A549 (cell line): ENCODE data around the gene RGPD8. TPM values are rescaled to one million over a fixed set of nuclear protein-coding genes. Genes with fewer than 3 reads are reported as not detected.
"Not testable (repeated sequence)": the region's sequence is repeated elsewhere in the genome, so short reads cannot be mapped to it uniquely, and the experiment has no call there.

Experiments
- ATAC-seq, 2 experiments: fragments of 200-7000 bp in 1 of 2; fragments of >200 bp in 1 of 2; cut with Nextera tagmentation in 1 of 2; cut with Tn5 transposase in 1 of 2; 3 replicates each; pipeline versions ENCODE4 v1.8.0 to v1.9.1; 2018 to 2020; ENCODE audit warnings: mild to moderate bottlenecking in 1 of 2, moderate library complexity in 1 of 2
- CTCF ChIA-PET: fragments of 300-600 bp; sonication (Branson Sonifier 250); formaldehyde crosslinking; extraction: SDS; loops from one replicate; lab custom pipeline; 2021; ENCODE audit warnings: antibody characterized with exemption, inconsistent platforms; lab: Yijun Ruan, JAX
- POLR2A ChIA-PET: fragments of 350-600 bp; formaldehyde crosslinking; extraction: SDS; loops from one replicate; lab custom pipeline; 2021; ENCODE audit warnings: antibody characterized with exemption, inconsistent platforms; lab: Yijun Ruan, JAX
- DNase-seq, 2 experiments: peaks; one replicate each; pipeline versions ENCODE4 v3.0.0 to v3.0.0-alpha.2; 2011 to 2016; ENCODE audit warnings: low read depth in 1 of 2, low spot score in 1 of 2
- FAIRE-seq: peaks from 2 replicates; lab custom pipeline; 2011; peaks lifted over from hg19 to GRCh38; lab: Jason Lieb, UNC
- H3K27ac ChIP-seq, 2 experiments: fragments of >200 bp; sonication (Bioruptor Twin); formaldehyde crosslinking; 3 replicates each; pipeline ENCODE4 v1.5.1; 2016 to 2017
- H3K4me1 ChIP-seq: fragments of >200 bp; sonication (Bioruptor Twin); formaldehyde crosslinking; 3 replicates; pipeline ENCODE4 v1.6.1; 2016
- H3K4me2 ChIP-seq: fragments of >200 bp; sonication (Bioruptor Twin); formaldehyde crosslinking; 3 replicates; pipeline ENCODE4 v1.6.1; 2016
- H3K4me3 ChIP-seq: fragments of >200 bp; sonication (Bioruptor Twin); formaldehyde crosslinking; 3 replicates; pipeline ENCODE4 v1.5.1; 2016
- H3K9me3 ChIP-seq: fragments of >200 bp; sonication (Bioruptor Twin); formaldehyde crosslinking; 3 replicates; pipeline ENCODE4 v1.6.1; 2016
- CBX8 ChIP-seq: fragments of 200-600 bp; sonication (generic); IDR thresholded peaks from 2 replicates; pipeline ENCODE4 v1.6.1; 2016
- HDAC2 ChIP-seq: fragments of 200-600 bp; sonication (generic); IDR thresholded peaks from 2 replicates; pipeline ENCODE4 v1.6.1; 2016
- JUN ChIP-seq, 2 experiments: fragments of >200 bp; sonication (Bioruptor Twin); formaldehyde crosslinking; IDR thresholded peaks; 2 replicates in 1 of 2; 3 replicates in 1 of 2; pipeline ENCODE4 v1.6.1; 2016 to 2017
- NFE2L2 ChIP-seq: fragments of 150-350 bp; conservative IDR thresholded peaks from 2 replicates; pipeline ENCODE4 v1.6.1; 2014; ENCODE audit warnings: low read length
- NPAS2 ChIP-seq: fragments of 250-450 bp; sonication (Bioruptor Pico); IDR thresholded peaks from 2 replicates; pipeline ENCODE4 v1.8.0; 2022; ENCODE audit warnings: mild to moderate bottlenecking, moderate library complexity, borderline replicate concordance
- POLR2A ChIP-seq: IDR thresholded peaks from 2 replicates; pipeline ENCODE4 v1.6.1; 2012; ENCODE audit warnings: mild to moderate bottlenecking, low read length
- RAD21 ChIP-seq, 2 experiments: fragments of >200 bp in 1 of 2; sonication (Bioruptor Twin) in 1 of 2; formaldehyde crosslinking in 1 of 2; IDR thresholded peaks in 1 of 2; conservative IDR thresholded peaks in 1 of 2; 2 replicates in 1 of 2; 3 replicates in 1 of 2; pipeline ENCODE4 v1.6.1; 2012 to 2018; ENCODE audit warnings: inconsistent platforms in 1 of 2
- RNF2 ChIP-seq: fragments of 200-600 bp; sonication (generic); IDR thresholded peaks from 2 replicates; pipeline ENCODE4 v1.6.1; 2016; ENCODE audit warnings: low read depth, mild to moderate bottlenecking, antibody characterized with exemption, moderate library complexity, borderline replicate concordance
- TFCP2L1 ChIP-seq: fragments of 250-450 bp; sonication (Bioruptor Pico); IDR thresholded peaks from 2 replicates; pipeline ENCODE4 v1.5.0; 2021; ENCODE audit warnings: mild to moderate bottlenecking
- ZSCAN20 ChIP-seq: fragments of 250-450 bp; sonication (Bioruptor Pico); IDR thresholded peaks from 2 replicates; pipeline ENCODE4 v1.8.0; 2022; ENCODE audit warnings: mild to moderate bottlenecking, moderate library complexity
- WGBS: methylation state at CpG from one replicate; pipeline ENCODE4 v1.1.6; 2017; ENCODE audit errors: missing lambda C conversion rate; 5-methylcytosine and 5-hydroxymethylcytosine counted together
- polyA plus RNA-seq, 4 experiments: library from polyadenylated mRNA; depleted of rRNA in 3 of 4; stranded (reverse); fragments of >200 nt; fragmentation: RNase III in 1 of 4; extraction: RNeasy Plus Mini Kit Qiagen cat#74134 plus additional on column Dnase treatment in 1 of 4; gene quantifications; 2 replicates in 3 of 4; 3 replicates in 1 of 4; pipeline ENCODE4 v1.2.3, GENCODE V29; 2011 to 2017
- TF ChIP-seq, protein P1 (sequence below): fragments of 200-600 bp; sonication (generic); IDR thresholded peaks from 2 replicates; pipeline ENCODE4 v1.6.1; 2016; ENCODE audit warnings: antibody characterized with exemption, mild to moderate bottlenecking, moderate library complexity
- TF ChIP-seq, protein P2 (sequence below): IDR thresholded peaks from 2 replicates; pipeline ENCODE4 v1.6.1; 2012
- TF ChIP-seq, protein P3 (sequence below): fragments of 150-350 bp; IDR thresholded peaks from 2 replicates; pipeline ENCODE4 v1.6.1; 2014; ENCODE audit warnings: low read depth, mild to moderate bottlenecking, low read length

Gene RGPD8
- polyA plus RNA-seq, 2 of the 4 experiments (the other 2 are of a cell fraction), result 2.7 to 7.6 TPM

DNA sequence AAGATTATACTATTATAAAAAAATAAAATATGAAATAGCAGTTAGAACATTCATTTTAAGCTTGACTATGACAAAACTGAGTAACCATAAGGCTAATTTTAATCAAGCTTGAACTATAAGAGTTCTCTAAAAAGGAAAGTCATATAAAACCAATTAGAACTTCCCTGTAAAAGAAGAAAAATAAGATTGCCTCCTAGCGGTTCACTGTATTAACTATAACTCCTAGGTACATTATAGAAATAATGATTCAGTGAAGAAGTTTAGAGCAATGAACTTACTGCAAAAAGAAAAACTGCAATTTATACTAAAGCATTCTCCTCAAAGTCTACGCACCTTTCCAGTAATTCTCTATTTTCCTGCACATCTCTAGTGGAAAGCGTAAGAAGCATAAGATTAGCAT, 16.6 kb downstream of the RGPD8 start:
- H3K4me2 ChIP-seq, ATAC-seq, H3K4me1 ChIP-seq, FAIRE-seq, CTCF ChIA-PET, H3K9me3 ChIP-seq, DNase-seq, H3K27ac ChIP-seq, POLR2A ChIA-PET, H3K4me3 ChIP-seq: not testable (repeated sequence)
- peak in 1 of 2 experiments; percentile 24; a peak in 1 of 5 replicates for TF ChIP-seq RAD21 (conservative IDR thresholded peaks at IDR 0.05 in 1 of 2, IDR thresholded peaks at IDR 0.05 in 1 of 2)
- WGBS, result 61% methylated on average over 3 of the region's 3 CpGs

DNA sequence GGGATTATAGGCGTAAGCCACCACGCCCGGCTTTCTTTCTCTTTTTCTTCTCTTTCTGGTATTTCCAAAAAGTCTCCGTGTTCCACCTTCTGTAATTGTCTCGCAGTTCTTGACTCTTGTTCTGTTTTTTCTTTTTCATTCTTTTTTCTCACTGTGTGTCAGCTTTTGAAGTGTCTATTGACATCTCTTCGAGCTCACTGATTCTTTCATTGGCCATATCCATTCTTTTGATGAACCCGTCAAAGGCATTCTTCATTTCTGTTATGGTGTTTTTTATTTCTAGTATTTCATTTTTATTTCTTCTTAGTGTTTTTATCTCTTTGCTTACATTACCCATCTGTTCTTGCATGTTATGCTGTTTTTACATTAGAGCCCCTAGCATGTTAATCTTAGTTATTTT, 73.4 kb downstream of the RGPD8 start:
- H3K27ac ChIP-seq, ATAC-seq, H3K4me3 ChIP-seq, POLR2A ChIA-PET, H3K4me1 ChIP-seq, H3K4me2 ChIP-seq, DNase-seq, FAIRE-seq: not testable (repeated sequence)
- CTCF ChIA-PET, result interaction anchor here (0.7 kb wide), 1 partner anchor 239 kb away, joined by 3 read pairs; no protein-coding TSS in a partner anchor
- peaks cover 12% of the 10 kb centered on the region; the same call in 1 of the 3 replicates for H3K9me3 ChIP-seq
- 78% methylated on average over 7 of the region's 7 CpGs for WGBS

DNA sequence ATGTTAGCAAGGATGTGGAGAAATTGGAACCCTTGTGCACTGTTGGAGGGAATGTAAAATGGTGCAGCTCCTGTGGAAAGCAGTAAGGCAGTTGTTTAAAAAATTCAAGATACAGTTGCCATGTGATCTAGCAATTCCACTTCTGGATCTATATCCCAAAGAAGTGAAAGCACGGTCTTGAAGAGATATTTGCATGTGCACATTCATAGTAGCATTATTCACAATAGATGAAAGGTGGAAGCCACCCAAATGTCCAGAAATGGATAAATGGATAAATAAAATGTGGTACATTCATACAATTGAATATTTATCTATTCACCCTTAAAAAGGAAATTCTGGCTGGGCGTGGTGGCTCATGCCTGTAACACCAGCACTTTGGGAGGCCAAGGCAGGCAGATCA, 79.1 kb downstream of the RGPD8 start:
- H3K4me3 ChIP-seq, FAIRE-seq, ATAC-seq, CTCF ChIA-PET, H3K4me1 ChIP-seq, POLR2A ChIA-PET, DNase-seq, H3K9me3 ChIP-seq, H3K4me2 ChIP-seq, H3K27ac ChIP-seq: not testable (repeated sequence)
- 54% methylated on average over 2 of the region's 2 CpGs for WGBS

DNA sequence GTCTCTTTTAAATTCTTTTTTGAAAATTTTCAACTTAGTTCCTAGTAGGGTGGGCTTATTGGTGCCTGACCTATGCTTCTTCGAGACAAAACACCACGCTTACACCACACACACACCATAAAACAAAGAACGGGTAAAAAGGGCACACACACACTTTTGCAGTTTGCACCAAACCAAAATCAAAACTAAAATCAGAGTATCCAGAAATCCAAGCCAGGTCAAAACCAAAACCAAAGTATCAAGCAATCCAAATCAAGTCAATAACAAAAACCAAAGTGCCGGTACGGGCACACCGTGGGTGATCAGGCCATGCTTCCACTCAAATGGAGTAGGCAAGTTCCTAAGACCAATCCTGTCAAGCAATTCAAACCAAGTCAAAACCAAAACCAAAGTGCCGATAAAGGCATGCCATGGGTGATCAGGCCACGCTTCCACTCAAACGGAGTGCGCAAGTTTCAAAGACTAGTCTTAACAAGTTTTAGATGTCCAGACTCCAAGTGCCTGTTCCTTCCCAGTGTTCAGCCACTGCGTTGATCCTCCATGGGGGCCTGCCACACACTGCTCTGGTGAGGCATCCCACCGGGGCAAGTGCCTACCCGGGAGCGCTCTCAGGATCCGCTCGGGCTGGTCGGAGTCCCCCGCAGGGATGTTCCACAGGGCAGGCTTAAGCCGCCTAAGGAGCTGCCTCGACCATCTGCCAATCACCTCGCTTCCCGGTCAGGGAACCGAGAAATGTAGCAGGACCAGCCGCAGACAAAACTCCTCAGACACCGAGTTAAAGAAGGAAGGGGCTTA, 80.4 kb downstream of the RGPD8 start:
- H3K4me3 ChIP-seq, POLR2A ChIA-PET, CTCF ChIA-PET, H3K27ac ChIP-seq, ATAC-seq, FAIRE-seq, DNase-seq, H3K4me1 ChIP-seq, H3K4me2 ChIP-seq, H3K9me3 ChIP-seq: not testable (repeated sequence)
- 79% methylated on average over 14 of the region's 25 CpGs for WGBS

DNA sequence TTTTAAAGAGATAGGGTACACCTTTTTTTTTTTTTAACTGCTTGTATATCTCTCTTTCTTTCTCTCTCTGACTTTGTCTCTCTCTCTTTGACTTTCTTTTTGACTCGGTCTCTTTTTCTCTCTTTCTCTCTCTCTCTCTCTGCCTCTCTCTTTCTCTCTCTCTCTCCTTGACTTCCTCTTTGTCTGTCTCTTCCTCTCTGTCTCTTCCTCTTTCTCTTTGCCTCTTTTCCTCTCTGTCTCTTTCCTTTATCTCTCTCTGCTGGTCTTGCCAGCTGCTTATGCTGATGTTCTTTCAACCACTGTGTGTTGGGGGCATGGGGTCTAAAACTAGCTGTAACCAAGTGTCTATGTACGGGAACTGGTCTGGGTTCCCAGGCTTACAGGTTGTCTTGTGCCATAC, 81.2 kb downstream of the RGPD8 start:
- H3K4me2 ChIP-seq, DNase-seq, ATAC-seq, H3K4me3 ChIP-seq, H3K4me1 ChIP-seq, FAIRE-seq, H3K9me3 ChIP-seq, POLR2A ChIA-PET, CTCF ChIA-PET, H3K27ac ChIP-seq: not testable (repeated sequence)
- WGBS, result 79% methylated on average over 2 of the region's 2 CpGs

DNA sequence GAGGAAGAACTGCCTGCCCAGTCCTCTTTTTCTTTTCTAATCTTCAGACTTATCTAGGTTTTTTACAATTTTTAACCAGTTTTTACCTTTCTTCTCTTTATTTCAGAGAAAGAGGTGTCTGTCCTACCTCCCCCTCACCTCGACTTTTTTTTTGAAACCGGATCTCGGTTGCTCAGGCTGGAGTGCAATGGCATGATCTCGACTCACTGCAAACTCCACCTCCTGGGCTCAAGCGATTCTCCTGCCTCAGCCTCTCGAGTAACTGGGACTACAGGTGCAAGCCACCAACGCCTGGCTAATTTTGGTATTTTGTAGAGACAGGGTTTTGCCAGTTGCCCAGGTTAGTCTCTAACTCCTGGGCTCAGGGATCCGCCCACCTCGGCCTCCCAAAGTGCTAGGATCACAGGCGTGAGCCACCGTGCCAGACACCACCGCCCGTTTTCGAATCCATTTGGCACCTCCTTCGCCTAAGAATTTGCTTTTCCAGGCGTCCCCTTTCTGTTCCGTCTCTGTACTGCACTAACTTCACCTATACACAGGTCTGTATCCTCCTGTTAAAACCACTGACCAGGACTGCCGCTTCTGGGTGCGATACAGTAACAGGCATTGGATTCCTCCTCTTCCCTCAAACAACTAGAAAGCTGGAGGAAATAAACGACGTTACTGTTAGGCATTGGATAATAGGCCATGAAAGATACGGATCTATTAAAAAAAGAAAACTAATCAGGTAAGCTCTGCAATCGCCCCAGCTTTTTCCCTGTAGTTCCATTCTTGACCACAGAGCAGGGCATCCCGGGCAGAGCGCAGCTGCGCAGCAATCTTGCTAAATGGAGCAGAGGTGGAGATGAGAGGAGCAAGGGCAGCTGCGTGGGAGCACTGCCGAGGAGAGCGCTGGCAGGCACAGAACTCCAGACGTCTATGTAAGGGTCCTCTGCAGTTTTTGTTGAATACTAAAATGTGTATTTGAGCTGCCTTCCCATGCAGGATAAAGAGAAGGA, 88.1 kb downstream of the RGPD8 start:
- peak; percentile 93 to 97 for ATAC-seq
- Histone ChIP-seq H3K9me3 (no peaks in the 10 kb centered on the region), H3K4me2 (peak overlapping the region; percentile 21; the same call in 1 of the 3 replicates), H3K27ac (no peak overlapping the region), H3K4me1 (no peaks in the 10 kb centered on the region), H3K4me3 (no peak overlapping the region)
- POLR2A ChIA-PET, result no interaction called here
- 61% methylated on average over 30 of the region's 30 CpGs for WGBS
- CTCF ChIA-PET, result interaction anchor here (0.9 kb wide), 1 partner anchor 86 kb away, joined by 3 read pairs; no protein-coding TSS in a partner anchor
- peak; percentile 7 to 17 for DNase-seq
- no peak for FAIRE-seq
- TF ChIP-seq CBX8 (no peak), NFE2L2 (no peak), RNF2 (no peak), NPAS2 (CRISPR knock-in tag) (no peak), HDAC2 (no peak), TFCP2L1 (CRISPR knock-in tag) (no peak), JUN (IDR thresholded peaks at IDR 0.05) (no peak), ZSCAN20 (CRISPR knock-in tag) (no peak), POLR2A (no peak)
- TF ChIP-seq, protein P1, sequence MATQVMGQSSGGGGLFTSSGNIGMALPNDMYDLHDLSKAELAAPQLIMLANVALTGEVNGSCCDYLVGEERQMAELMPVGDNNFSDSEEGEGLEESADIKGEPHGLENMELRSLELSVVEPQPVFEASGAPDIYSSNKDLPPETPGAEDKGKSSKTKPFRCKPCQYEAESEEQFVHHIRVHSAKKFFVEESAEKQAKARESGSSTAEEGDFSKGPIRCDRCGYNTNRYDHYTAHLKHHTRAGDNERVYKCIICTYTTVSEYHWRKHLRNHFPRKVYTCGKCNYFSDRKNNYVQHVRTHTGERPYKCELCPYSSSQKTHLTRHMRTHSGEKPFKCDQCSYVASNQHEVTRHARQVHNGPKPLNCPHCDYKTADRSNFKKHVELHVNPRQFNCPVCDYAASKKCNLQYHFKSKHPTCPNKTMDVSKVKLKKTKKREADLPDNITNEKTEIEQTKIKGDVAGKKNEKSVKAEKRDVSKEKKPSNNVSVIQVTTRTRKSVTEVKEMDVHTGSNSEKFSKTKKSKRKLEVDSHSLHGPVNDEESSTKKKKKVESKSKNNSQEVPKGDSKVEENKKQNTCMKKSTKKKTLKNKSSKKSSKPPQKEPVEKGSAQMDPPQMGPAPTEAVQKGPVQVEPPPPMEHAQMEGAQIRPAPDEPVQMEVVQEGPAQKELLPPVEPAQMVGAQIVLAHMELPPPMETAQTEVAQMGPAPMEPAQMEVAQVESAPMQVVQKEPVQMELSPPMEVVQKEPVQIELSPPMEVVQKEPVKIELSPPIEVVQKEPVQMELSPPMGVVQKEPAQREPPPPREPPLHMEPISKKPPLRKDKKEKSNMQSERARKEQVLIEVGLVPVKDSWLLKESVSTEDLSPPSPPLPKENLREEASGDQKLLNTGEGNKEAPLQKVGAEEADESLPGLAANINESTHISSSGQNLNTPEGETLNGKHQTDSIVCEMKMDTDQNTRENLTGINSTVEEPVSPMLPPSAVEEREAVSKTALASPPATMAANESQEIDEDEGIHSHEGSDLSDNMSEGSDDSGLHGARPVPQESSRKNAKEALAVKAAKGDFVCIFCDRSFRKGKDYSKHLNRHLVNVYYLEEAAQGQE, result no peak
- TF ChIP-seq, protein P2, sequence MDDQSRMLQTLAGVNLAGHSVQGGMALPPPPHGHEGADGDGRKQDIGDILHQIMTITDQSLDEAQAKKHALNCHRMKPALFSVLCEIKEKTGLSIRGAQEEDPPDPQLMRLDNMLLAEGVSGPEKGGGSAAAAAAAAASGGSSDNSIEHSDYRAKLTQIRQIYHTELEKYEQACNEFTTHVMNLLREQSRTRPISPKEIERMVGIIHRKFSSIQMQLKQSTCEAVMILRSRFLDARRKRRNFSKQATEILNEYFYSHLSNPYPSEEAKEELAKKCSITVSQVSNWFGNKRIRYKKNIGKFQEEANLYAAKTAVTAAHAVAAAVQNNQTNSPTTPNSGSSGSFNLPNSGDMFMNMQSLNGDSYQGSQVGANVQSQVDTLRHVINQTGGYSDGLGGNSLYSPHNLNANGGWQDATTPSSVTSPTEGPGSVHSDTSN, result no peak
- TF ChIP-seq, protein P3, sequence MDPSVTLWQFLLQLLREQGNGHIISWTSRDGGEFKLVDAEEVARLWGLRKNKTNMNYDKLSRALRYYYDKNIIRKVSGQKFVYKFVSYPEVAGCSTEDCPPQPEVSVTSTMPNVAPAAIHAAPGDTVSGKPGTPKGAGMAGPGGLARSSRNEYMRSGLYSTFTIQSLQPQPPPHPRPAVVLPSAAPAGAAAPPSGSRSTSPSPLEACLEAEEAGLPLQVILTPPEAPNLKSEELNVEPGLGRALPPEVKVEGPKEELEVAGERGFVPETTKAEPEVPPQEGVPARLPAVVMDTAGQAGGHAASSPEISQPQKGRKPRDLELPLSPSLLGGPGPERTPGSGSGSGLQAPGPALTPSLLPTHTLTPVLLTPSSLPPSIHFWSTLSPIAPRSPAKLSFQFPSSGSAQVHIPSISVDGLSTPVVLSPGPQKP, result no peak
